22Rv1 (cell line): ENCODE data around the gene CDK1.

Experiments used
- ZFX ChIP-seq: fragments of 450-650 bp; IDR thresholded peaks from 2 replicates; pipeline ENCODE4 v1.6.1; 2017; ENCODE audit warnings: antibody characterized with exemption, borderline replicate concordance
- TF ChIP-seq, protein P1 (sequence below): fragments of 450-650 bp; IDR thresholded peaks from 2 replicates; pipeline ENCODE4 v1.5.1; 2017; ENCODE audit warnings: mild to moderate bottlenecking

DNA sequence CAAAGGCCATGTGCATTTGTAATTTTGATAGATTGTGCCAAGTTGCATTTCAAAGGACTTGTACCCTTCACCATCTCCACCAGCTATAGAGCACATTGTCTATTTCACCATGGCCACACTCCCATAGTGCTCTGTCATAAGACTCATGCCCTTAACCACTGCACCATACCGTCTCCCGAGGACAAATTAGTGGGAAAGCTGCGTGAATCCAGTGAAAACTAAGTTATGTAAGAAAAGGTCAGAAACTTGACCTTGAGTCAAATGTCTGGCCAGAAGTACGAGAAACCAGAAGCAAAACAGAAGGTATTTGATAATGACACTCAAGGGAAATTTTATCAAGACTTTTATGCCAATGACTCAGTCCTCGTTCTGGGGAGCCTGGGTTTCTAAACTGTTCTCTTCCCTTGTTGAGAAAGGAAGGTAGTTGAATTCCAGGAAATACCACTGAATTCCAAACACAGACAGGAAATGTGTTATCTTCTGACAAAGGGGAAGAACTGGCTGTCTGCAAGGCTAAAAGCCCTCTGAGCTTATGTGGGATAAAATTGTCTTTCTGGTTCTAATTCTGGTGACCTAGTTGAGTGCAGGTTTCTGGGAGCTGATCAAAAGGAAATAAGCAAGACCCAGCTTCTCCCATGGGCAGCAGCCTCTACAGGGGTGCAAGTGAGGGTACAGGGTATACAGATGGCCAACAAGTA is 49.7 kb downstream of the CDK1 start:
- TF ChIP-seq, protein P1, sequence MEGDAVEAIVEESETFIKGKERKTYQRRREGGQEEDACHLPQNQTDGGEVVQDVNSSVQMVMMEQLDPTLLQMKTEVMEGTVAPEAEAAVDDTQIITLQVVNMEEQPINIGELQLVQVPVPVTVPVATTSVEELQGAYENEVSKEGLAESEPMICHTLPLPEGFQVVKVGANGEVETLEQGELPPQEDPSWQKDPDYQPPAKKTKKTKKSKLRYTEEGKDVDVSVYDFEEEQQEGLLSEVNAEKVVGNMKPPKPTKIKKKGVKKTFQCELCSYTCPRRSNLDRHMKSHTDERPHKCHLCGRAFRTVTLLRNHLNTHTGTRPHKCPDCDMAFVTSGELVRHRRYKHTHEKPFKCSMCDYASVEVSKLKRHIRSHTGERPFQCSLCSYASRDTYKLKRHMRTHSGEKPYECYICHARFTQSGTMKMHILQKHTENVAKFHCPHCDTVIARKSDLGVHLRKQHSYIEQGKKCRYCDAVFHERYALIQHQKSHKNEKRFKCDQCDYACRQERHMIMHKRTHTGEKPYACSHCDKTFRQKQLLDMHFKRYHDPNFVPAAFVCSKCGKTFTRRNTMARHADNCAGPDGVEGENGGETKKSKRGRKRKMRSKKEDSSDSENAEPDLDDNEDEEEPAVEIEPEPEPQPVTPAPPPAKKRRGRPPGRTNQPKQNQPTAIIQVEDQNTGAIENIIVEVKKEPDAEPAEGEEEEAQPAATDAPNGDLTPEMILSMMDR, result no peak
- no peak for TF ChIP-seq ZFX
